Kidney (tissue), 22 donors: ENCODE measurements around the gene CCDC32. TPM values are rescaled to one million over a fixed set of nuclear protein-coding genes. Genes with fewer than 3 reads are reported as not detected.

ENCODE experiments used
- DNase-seq, 5 donors: peaks; one replicate each; pipeline ENCODE4 v3.0.0-alpha.2; 2013 to 2020
- FAIRE-seq: peaks from 2 replicates; lab custom pipeline; 2012; peaks lifted over from hg19 to GRCh38; lab: Jason Lieb, UNC
- H3K27ac ChIP-seq, 2 donors: one replicate each; pipeline ENCODE4 v1.7.0; 2013; ENCODE audit warnings: low read depth in 2 of 2, low read length in 2 of 2, inconsistent platforms in 1 of 2
- H3K27me3 ChIP-seq: one replicate; pipeline ENCODE4 v1.7.1; 2013; ENCODE audit warnings: low read length, inconsistent platforms; ENCODE audit not compliant: control insufficient read depth, insufficient read depth
- H3K36me3 ChIP-seq, 3 donors: one replicate each; pipeline versions ENCODE4 v1.7.0 to v1.7.1; 2013; ENCODE audit warnings: low read length in 3 of 3, control low read depth in 1 of 3, inconsistent platforms in 1 of 3; ENCODE audit not compliant: insufficient read depth in 3 of 3, control insufficient read depth in 2 of 3
- H3K4me1 ChIP-seq, 3 donors: one replicate each; pipeline versions ENCODE4 v1.7.0 to v1.7.1; 2013; ENCODE audit warnings: low read length in 3 of 3, inconsistent platforms in 1 of 3, low read depth in 1 of 3; ENCODE audit not compliant: control insufficient read depth in 2 of 3, insufficient read depth in 2 of 3
- H3K4me3 ChIP-seq, 3 donors: one replicate each; pipeline versions ENCODE4 v1.7.0 to v1.8.1; 2013; ENCODE audit warnings: low read length in 3 of 3, control low read depth in 1 of 3, inconsistent platforms in 1 of 3
- H3K9ac ChIP-seq, 3 donors: one replicate each; pipeline versions ENCODE4 v1.7.0 to v1.7.1; 2013; ENCODE audit warnings: low read length in 3 of 3, control low read depth in 1 of 3, inconsistent platforms in 1 of 3
- H3K9me3 ChIP-seq, 3 donors: one replicate each; pipeline versions ENCODE4 v1.7.0 to v1.7.1; 2013; ENCODE audit warnings: low read length in 3 of 3, control low read depth in 1 of 3, inconsistent platforms in 1 of 3; ENCODE audit not compliant: control insufficient read depth in 2 of 3, insufficient read depth in 1 of 3
- CTCF ChIP-seq: IDR thresholded peaks from 3 replicates; pipeline ENCODE4 v1.5.1; 2012; ENCODE audit warnings: mild to moderate bottlenecking, moderate library complexity, borderline replicate concordance; ENCODE audit not compliant: insufficient read depth; ENCODE audit errors: extremely low read depth
- intact Hi-C: fragments of 100-400 bp; cut with DNase I; formaldehyde crosslinking; loops from one replicate; pipeline ENCODE4 v1.11.1; 2022
- long read RNA-seq, 10 donors: library from polyadenylated mRNA in 1 of 10; unstranded in 1 of 10; transcript quantifications; one replicate each; pipeline ENCODE4 v2.0.0 and lab custom pipeline, GENCODE V29; 2021 to 2026
- polyA plus RNA-seq: library from polyadenylated mRNA; stranded (reverse); fragments of 350-450 nt; fragmentation: Illumina TruSeq; extraction: RNeasy Lipid Tissue Mini Kit (QIAGEN cat#74804); gene quantifications from one replicate; pipeline ENCODE4 v1.2.3, GENCODE V29; 2014; ENCODE audit warnings: low read depth, low replicate concordance; ENCODE audit not compliant: insufficient read depth
- total RNA-seq: library from RNA; stranded (reverse); fragmentation: NEBNext Ultra II Directional; extraction: Animal tissue kit (Norgen Biotek cat#: 25700); gene quantifications from one replicate; pipeline ENCODE4 v1.2.1, GENCODE V29; 2021
- donor health status: control.
- donor health status: control.
- donor health status: control.
- donor health status: control.
- donor health status: control.
- donor health status: DM: yes; HTN: yes; CAD: no.
- donor health status: Normal renal cell carcinoma (clear cell type).

CCDC32 gene
- total RNA-seq (34.4 TPM), polyA plus RNA-seq (35.9 TPM)
- long read RNA-seq, donor 1, partial matches to known transcripts: 0 of 4 reads
- long read RNA-seq, donor 1, other reads (novel, unspliced or antisense): 0 of 4 reads
- long read RNA-seq, donor 2, transcript CCDC32-202 (4 exons, 1,519 nt): major isoform, 7 of 8 reads
- long read RNA-seq, donor 2, partial matches to known transcripts: 0 of 8 reads
- long read RNA-seq, donor 2, other reads (novel, unspliced or antisense): 0 of 8 reads
- long read RNA-seq, donor 3, transcript CCDC32-202 (4 exons, 1,519 nt): major isoform, 9 of 17 reads
- long read RNA-seq, donor 3, partial matches to known transcripts: 6 of 17 reads
- long read RNA-seq, donor 3, other reads (novel, unspliced or antisense): 0 of 17 reads
- long read RNA-seq, donor 4, transcript CCDC32-202 (4 exons, 1,519 nt): major isoform, 5 of 5 reads
- long read RNA-seq, donor 4, partial matches to known transcripts: 0 of 5 reads
- long read RNA-seq, donor 4, other reads (novel, unspliced or antisense): 0 of 5 reads
- long read RNA-seq, donor 5: 0 reads
- long read RNA-seq, donor 6, transcript CCDC32-202 (4 exons, 1,519 nt): major isoform, 12 of 23 reads
- long read RNA-seq, donor 6, partial matches to known transcripts: 10 of 23 reads
- long read RNA-seq, donor 6, other reads (novel, unspliced or antisense): 0 of 23 reads
- long read RNA-seq, donor 7, transcript CCDC32-202 (4 exons, 1,519 nt): major isoform, 15 of 24 reads
- long read RNA-seq, donor 7, partial matches to known transcripts: 0 of 24 reads
- long read RNA-seq, donor 7, other reads (novel, unspliced or antisense): 7 of 24 reads
- long read RNA-seq, donor 8, partial matches to known transcripts: 12 of 21 reads
- long read RNA-seq, donor 8, other reads (novel, unspliced or antisense): 5 of 21 reads
- long read RNA-seq, donor 9, partial matches to known transcripts: 0 of 3 reads
- long read RNA-seq, donor 9, other reads (novel, unspliced or antisense): 0 of 3 reads
- long read RNA-seq, donor 10, transcript CCDC32-202 (4 exons, 1,519 nt): major isoform, 6 of 8 reads
- long read RNA-seq, donor 10, partial matches to known transcripts: 0 of 8 reads
- long read RNA-seq, donor 10, other reads (novel, unspliced or antisense): 0 of 8 reads

DNA sequence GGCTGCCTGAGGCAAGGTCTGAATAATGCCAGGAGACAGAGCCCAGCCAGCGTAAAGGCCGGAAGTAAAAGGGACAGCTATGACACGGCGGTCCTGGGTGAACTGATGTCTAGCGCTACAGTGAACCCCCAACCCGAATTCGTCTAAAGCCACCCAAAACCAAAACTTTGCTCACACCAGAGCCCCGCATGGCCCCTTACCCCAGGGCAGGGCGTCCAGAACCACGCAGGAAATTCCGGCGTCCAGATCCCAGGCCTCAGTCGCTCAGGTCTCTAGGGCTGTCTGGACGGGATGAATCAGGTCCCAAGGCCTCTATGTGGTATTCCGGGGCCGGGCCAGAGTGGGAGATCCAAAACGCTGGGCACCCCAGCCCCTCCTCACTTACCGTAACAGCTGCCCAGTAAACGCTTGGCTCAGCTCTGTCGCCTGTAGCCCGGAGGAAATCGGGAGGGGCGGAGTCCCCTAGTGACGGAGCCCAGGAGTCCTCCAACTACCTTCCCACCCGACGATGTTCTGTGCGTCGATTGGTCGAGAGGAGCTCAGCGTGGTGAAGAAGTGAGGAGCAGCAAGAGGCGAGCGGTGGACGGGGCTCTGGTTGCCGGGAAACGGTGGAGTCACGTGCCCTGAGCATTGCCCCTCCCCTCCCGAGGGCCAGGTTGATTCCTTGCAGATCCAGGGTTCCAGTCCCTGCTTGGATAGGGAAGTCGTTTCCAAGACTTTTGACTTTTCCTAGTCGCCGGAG is at the start of gene CCDC32:
TSS of gene CCDC32 (minus strand) at position 452 of the 742 bp plus-strand sequence. CDS start 2,027 bp downstream, outside the sequence.
- FAIRE-seq: peak; percentile 98
- DNase-seq: peak; percentile 98 to 100 (median 99)
- peak within 1 kb of the TSS; percentile 89 to 90 for H3K27ac ChIP-seq
- no peaks in the 10 kb centered on the region for H3K36me3 ChIP-seq
- H3K4me1 ChIP-seq: peaks cover 2 to 7% (median 4%) of the 10 kb centered on the region in 3 donors
- TF ChIP-seq CTCF: no peak
- H3K4me3 ChIP-seq: peak within 1 kb of the TSS; percentile 85 to 91 (median 88)
- H3K27me3 ChIP-seq: no peaks in the 10 kb centered on the region
- peak within 1 kb of the TSS; percentile 66 to 89 (median 68) for H3K9ac ChIP-seq
- H3K9me3 ChIP-seq: no peaks in the 10 kb centered on the region
- intact Hi-C loops: no loop called here

DNA sequence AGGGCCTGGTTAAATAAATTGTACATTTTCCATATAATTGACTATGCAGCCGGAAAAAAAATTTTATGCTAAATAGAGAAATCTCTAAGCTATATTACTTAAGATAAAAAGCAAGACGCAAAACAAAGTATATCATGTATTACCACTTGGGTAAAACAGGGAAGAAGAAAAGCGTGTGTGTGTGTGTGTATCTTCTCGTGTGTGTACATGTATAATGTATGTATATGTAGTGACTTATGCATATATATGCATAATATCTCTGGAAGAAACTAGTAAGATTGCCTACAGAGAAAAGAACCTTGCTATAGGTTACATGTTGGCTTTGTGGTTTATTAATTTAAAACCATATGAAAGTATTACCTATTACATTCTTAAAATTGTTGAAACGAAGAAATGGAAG is 48.2 kb upstream of the CCDC32 start:
- Histone ChIP-seq H3K4me1 (no peaks in the 10 kb centered on the region), H3K27me3 (no peaks in the 10 kb centered on the region), H3K4me3 (no peak overlapping the region), H3K27ac (no peak overlapping the region), H3K9ac (no peak overlapping the region), H3K36me3 (no peaks in the 10 kb centered on the region), H3K9me3 (no peaks in the 10 kb centered on the region)
- no peak for FAIRE-seq
- DNase-seq: no peak
- intact Hi-C loops: no loop called here
- no peak for TF ChIP-seq CTCF

DNA sequence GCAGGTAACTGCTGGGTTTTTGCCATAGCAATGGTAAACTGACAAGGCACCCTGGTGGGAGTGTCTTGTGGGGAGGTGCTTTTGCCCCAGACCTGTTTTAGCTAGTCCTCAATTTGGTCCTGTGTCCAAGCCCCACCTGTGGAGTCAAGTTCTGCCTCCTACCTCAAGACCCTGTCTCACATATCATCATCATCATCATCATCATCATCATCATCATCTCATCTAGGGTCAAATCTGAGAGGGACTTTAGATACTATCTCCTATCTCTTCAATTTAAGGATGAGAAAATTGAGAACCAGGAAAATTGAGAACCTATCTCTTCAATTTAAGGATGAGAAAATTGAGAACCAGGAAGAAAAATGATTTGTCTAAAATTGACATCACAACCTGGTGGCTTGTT is 39.1 kb upstream of the CCDC32 start:
- intact Hi-C loops: no loop called here
- H3K9ac ChIP-seq: no peak overlapping the region
- TF ChIP-seq CTCF: no peak
- no peaks in the 10 kb centered on the region for H3K36me3 ChIP-seq
- no peak overlapping the region for H3K27ac ChIP-seq
- no peak for FAIRE-seq
- no peaks in the 10 kb centered on the region for H3K27me3 ChIP-seq
- no peak for DNase-seq
- no peak overlapping the region for H3K4me3 ChIP-seq
- H3K9me3 ChIP-seq: no peaks in the 10 kb centered on the region
- no peaks in the 10 kb centered on the region for H3K4me1 ChIP-seq
